GM21367 (cell line): ENCODE data around the gene AFAP1L1.

Experiments used
- ATAC-seq: cut with Tn5 transposase; IDR thresholded peaks from one replicate; pipeline ENCODE4 v1.9.1; 2021; ENCODE audit not compliant: unreplicated experiment

Gene AFAP1L1

DNA sequence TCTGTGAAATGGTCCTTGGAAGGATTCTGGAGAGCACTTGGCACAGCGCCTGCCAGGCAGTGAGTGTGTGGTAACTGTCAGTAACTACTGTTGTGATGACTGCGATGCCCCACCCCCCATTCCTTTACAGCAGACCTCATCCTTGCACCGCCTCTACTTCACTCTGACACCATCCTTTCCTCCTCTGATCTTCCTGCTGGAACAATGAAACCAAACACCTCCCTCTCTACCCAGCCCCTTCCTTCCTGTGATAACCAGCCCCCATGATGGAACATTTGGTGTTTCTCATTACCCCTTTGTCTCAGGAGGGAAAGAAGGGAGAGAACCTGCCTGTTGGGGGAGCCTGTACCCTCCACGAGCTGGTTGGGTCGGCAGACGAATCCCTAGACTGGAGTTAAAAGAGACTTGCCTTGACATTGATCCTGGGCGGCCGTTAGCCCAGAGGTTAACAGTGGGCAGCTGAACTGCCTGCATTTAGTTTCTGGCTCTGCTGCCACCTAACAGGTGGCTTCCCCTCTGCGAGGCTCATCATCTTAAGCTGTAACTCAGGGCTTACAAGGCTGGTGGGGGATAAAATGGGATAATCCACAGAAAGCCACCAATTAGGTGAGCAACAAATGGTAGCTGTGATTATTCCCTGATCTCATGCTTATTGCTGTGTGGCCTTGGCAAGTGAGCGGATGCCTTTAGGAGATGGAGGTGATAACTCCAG, 39.4 kb downstream of the AFAP1L1 start:
- ATAC-seq: no peak

DNA sequence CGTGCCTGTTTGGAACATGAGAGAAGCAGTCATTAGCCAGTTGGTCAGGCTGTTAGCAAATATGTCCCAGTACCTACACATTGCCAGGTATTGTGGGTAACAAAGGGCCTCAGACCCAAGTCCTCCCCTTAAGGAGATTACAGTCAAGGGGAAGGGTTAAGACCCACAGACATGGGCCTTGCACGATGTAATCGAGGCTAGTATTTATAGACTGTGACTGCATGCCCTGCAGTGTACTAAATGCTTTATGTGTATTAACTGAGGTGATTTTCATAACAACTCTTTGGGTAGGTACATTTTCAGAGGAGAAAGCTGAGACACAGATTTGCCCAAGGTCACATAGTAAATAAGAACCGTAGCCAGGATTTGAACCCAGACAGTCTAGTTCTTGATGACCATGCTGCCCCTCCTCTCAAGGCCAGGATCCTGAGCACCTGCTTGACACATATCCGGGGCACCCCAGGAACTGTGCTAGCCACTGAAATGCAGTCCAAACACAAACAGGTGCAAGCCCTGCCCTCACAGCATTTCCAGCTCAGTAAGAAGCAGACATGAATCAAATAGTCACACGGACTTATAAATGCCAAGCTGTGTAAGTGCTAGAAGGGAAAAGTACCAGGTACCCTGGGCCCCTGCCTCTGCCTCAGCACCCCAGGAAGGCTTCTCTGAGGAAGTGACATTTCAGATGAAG, 41.6 kb downstream of the AFAP1L1 start:
- no peak for ATAC-seq

GRCh38 chr5:149314571-149315111, 43.0 kb downstream of the AFAP1L1 start:
- ATAC-seq: no peak

GRCh38 chr5:149315753-149316152, 44.1 kb downstream of the AFAP1L1 start:
- ATAC-seq: no peak

GRCh38 chr5:149317281-149318048, 45.8 kb downstream of the AFAP1L1 start:
- ATAC-seq: no peak

- ATAC-seq: no peak
Measured at GRCh38 chr5:149319174-149319573, 47.5 kb downstream of the AFAP1L1 start.

DNA sequence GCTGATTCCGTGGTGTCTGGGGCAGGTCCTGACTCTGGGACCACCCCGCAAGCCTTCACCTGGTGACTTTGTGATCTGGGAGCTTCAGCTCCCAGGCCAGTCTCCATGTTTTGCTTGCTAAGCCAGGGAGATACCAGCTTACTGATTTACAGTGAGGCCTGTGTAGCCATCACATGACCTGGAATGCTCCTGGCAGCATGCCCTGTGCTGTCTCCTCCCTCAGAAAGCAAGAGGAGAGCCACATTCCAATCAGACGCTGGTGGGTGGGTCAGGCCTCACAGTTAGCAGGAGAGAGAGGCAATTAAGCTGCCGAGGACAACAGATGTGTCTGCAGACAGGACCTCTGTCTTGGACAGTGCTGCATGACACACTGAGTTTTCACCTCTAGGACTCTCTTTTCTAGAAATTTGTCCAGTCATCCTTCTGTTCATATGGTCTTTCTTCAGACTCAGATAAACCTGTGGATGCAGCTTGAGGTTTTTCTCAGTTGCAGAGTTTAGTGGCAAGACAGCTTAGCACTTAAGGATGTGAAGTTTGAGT, 49.2 kb downstream of the AFAP1L1 start:
- ATAC-seq: no peak

GRCh38 chr5:149322518-149322917, 50.9 kb downstream of the AFAP1L1 start:
- no peak for ATAC-seq

GRCh38 chr5:149323210-149323609, 51.6 kb downstream of the AFAP1L1 start:
- ATAC-seq: no peak

DNA sequence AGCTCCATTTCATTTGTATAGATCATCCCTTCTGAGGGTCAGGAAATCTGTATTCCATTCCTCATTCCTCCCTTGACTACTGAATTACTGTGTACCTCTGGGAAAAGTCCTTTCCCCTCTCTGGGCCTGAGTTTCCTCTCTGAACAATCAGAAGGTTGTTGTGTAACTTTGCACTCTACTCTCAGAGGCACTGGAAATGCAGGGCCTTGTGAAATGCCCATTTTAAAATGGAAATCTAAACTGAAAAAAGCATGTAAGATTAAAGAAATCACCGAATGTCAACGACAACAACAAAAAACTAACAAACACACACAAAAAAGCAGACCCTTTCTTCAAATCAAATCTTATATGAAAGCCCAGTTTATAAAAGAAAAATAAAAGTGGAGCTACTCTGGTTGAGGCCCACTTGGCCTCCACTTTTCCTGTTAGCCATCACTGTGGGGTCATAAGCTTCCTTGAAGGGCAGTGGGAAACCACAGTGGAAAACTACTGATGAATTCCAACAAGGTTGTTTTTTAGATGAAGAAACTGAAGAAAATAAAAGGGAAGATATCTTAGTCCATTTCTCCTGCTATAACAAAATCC, 52.1 kb downstream of the AFAP1L1 start:
- ATAC-seq: no peak

DNA sequence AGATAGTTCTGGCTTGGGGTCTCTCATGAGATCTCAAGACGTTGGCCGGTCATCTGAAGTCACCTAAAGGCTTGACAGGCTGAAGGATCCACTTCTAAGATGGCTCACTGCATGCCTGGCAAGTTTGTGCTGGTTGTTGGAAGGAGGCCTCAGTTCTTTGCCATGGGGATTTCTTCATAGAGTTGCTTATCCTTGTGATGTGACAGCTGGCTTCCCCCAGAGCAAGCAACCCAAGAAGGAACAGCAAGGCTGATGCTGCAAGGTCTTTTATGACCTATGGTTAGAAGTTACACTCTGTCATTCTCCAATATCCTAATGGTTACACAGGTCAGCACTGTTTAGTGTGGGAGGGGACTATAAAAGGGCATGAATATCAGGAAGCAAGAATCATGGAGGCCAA, 53.0 kb downstream of the AFAP1L1 start:
- no peak for ATAC-seq

- ATAC-seq: no peak
Measured at GRCh38 chr5:149325166-149325735, 53.6 kb downstream of the AFAP1L1 start.

DNA sequence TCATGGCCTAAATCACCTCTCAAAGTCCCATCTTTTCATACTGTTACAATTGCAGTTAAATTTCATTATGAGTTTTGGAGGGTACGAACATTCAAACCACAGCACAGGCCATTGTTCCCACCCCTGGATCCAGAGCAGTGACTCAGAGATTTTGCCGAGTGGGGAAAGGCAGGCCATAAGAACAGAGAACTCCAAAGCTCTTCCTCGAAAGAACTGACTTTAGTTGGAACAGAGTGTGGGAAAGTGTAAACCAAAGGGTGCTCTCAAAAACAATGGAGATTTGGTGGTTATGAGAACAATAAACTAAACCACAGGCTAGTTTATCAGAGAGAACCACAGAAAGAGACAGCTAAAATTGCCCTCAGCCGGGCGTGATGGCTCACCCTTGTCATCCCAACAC, 54.2 kb downstream of the AFAP1L1 start:
- ATAC-seq: no peak

- no peak for ATAC-seq
Measured at GRCh38 chr5:149326611-149327010, 55.0 kb downstream of the AFAP1L1 start.

GRCh38 chr5:149328177-149328576, 56.5 kb downstream of the AFAP1L1 start:
- no peak for ATAC-seq

- no peak for ATAC-seq
Measured at GRCh38 chr5:149333711-149334443, 62.2 kb downstream of the AFAP1L1 start.

DNA sequence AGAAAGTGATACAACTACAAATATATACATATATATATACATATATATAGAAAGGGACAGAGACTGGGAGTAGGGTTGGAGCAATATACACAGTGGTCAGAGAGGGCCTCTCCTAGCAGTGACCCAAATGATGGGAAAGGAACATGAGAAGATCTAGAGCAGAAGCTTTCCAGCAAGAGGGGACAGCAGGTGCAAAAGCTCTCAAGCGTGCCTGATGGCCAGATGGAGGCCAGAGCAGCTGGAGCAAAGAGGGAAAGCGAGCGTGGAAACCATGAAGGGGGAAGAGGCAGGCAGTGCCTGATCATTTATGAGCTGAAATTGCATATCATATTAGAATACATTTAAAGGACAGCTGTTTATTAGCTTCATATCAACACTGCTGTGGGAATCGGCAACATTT, 66.1 kb downstream of the AFAP1L1 start:
- ATAC-seq: no peak

GRCh38 chr5:149338364-149338763, 66.7 kb downstream of the AFAP1L1 start:
- ATAC-seq: no peak

- ATAC-seq: no peak
Measured at GRCh38 chr5:149340920-149341319, 69.3 kb downstream of the AFAP1L1 start.

GRCh38 chr5:149341876-149342275, 70.2 kb downstream of the AFAP1L1 start:
- no peak for ATAC-seq
